Raji (cell line): ENCODE measurements around the gene PANK1.

Experiments used
- POLR2A ChIP-seq: IDR thresholded peaks from 2 replicates; pipeline ENCODE4 v1.6.1; 2011; ENCODE audit warnings: low read depth, low read length, control low read depth; ENCODE audit not compliant: insufficient read depth

Gene PANK1

DNA sequence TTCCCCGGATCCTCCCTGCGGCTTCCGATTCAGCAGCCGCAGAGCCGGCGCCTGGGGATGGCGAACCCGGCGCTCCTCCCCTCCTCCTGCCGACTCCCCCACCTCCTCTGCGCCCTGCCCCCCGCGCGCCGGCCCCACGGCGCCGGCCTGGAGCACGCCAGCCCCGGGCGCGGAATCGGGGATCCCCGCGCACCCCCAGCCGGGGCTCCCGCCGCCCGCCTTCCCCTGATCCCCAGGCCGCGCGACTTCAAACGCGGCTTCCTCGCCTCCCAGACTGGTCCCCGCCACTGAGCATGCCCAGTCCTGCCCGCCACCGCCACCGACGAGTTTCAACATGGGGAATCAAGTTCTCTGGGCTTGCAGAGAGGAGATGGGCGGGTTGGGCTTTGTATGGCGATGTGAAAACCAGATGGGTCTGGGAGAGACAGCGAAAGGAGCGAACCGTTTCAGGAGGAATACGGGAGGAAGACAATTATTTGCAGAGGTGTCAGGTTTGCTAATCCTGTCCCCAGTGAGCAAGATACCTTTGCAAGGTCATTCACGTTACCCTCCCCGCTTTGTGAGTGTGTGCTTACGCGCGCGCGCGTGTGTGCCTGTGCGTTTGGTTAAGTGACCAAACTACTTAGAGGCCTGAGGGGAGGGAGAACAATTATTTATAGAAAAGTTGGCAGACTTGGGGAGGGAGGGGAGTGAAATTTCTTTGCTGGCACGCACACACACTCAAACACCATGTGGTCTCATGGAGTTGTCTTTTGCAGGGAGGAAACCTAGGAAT is at the start of gene PANK1:
PANK1 (minus strand) TSS at position 276 of the 775 bp plus-strand sequence. CDS start 351 bp downstream, outside the sequence.
- peak; percentile 65 for TF ChIP-seq POLR2A

DNA sequence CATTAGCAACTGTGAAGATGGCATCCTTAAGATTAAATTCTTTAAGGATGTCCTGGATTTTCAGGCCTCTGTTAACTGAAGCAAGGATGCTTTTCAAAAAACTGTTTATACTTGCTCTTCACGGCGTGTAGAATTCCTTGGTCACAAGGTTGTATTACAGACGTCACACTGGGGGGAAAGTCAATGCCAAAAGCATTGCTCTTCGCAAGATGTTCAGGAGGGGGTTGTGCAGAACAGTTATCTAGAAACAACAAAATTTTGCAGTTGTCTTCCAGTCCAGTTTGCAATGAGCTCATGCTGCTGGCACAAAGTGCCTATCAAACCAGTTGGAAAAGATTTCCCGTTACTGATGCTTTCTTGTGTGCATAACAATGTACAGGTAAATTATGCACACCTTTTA is 48.1 kb upstream of the PANK1 start:
- no peak for TF ChIP-seq POLR2A

DNA sequence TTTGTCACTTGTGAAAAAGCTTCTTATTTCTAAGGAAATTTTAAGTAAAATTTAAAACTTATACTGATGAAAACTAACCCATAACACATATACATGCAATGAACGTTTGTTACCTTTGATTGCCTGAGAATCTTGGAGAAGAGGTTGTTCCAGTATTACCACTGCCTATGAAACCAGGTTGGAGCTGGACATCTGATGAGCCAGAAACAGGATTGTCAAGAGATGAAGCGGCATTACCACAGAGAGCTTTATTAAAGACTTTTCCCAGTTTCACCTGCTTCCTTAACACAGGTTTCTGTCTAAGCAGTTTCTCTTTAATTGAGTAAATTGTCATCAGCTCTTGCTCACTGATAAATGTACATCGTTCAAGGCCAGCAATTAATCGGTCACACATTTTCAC is 47.4 kb upstream of the PANK1 start:
- TF ChIP-seq POLR2A: no peak

DNA sequence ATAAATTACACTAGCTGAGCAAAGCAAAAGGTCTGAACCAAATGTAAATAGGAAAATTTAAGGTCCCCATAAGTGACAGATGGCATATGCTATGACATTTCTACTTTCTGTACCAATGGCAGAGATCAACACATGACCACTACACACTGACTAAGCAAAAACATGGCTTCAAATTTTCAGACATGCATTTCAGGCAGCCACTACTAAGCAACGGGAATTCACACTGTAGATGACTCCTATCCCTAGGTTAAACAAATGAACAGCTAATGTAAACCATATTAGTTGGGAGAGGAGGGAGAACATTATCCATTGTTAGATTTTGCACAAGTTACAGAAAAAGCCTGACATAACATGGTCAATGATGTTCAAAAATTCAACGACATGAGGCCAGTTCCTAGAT is 45.0 kb upstream of the PANK1 start:
- TF ChIP-seq POLR2A: no peak

DNA sequence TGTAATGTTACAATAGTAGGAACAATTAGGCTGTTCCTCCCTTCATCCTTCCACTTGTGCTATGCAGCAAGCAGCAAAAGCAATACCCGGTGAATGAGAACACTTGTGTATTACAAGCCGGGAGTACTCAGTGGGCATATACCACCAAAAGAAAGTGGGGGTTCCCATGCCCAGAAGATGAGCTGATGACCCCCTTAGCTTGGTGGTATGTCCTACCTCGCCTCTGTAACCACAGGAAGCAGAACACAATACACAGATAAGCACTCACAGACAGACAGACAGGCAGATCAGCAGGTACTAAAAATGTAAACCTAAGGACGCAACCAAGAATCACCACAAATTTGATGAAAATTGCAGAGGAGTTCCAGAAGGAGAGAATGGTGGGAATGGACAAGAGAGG is 40.9 kb upstream of the PANK1 start:
- no peak for TF ChIP-seq POLR2A

DNA sequence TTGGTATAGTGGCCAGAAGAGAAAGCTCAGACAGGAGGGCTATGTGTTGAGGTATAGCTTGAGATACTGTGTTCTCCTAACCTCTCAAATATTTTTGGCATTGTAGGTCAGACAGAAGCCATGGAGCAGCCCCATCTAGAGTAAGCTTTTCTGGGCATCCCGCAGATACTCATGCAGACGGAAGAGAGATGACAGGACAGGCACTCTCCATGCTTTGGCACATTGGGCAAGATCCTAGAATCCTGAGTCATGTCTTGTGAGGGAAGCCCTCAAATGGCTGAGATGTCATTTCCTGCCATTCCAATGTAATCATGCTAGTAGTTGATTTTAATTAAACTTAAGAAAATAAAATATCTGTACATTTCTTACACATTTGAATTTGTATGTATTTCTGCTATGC is 39.6 kb upstream of the PANK1 start:
- no peak for TF ChIP-seq POLR2A

DNA sequence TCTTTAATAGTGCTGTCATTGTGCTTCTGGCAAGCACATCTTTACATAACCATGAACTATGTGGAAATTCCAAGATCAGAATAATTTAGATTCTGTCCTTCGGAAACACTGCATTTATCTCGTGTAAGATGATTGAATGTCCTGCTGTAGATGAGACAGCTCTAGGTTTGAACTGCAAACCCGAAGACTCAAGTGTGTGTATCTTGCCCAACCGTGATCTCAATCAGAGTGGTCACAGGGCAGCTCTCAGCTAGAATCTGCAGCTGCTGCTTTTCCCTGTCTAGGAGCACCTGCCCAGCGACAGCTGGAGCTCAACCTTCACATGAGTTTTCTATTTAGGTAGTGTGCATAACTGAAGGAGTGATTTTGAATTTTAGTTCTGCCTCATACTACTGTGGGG is 38.8 kb upstream of the PANK1 start:
- no peak for TF ChIP-seq POLR2A

DNA sequence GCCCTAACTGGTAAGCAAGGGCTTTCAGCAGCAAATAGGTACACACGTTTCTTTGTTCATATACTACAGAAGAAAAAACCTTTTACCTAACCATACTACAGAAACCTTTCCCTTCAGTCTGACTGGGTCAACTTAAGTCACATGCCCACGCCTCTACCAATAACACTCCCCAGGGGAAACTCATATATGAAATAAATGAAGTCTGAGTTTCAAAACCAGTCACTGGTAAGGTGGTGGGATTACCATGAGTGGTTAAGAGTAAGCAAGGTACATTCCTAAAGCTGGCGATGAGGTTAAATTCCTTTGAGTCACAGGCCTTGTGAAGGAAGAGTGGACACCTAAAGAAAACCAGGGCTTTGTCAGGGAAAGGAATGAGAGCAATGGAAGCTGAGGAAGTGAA is 34.9 kb upstream of the PANK1 start:
- no peak for TF ChIP-seq POLR2A

DNA sequence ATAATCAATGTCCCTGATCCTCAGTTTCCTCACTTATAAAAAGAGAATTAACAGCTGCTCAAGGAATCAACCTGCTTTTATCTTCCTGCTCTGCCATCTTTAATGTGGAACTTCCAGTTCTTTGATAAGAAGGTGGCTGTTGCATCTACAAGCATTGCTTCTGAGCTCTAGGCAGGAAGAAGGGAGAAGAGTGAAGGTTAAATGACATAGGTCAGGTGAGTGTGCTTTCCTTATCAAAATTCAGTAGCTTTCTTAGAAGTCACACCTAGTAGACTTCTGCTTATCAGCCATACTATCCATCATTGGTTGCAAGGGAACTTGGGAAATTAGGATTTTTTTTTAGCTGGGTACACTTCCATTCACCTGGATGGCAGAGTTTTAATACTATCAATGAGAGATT is 32.3 kb upstream of the PANK1 start:
- TF ChIP-seq POLR2A: no peak

DNA sequence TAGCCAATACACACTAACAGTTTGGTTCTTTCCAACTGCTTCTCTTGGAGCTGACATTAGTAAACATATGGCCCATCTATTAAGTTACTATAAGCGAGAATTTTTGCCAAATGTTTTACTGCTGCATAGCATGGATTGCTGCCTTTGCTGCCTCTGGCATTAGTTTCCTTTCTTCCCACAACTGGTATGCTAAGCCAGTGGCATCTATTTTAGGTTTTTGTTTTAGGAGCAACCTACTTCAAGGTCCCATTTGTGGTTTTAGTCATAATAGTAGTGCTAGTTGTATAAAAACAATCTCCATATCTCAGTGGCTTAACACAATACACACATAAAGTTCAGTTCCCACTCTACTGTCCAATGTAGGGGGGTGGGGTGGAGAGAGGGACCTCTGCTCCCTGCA is 25.9 kb upstream of the PANK1 start:
- no peak for TF ChIP-seq POLR2A

DNA sequence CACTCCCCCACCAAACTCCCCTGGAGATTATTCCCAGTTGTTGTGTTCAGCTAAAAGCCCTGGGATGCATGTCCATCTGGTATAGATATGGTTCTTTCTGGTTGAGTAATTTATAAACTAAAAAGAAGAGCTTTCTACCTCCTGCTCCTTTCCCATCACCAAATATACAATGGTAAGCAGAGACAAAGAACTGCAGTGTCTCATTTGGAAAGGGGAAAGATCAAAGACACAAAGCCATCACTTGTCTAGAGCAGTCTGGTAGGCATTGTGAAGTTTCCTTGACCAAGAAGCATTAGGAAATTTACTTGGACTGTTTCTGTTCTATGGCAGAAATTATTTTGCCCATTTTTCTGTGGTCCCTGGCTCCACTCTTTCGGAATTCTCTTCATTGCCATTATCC is 24.9 kb upstream of the PANK1 start:
- TF ChIP-seq POLR2A: no peak

DNA sequence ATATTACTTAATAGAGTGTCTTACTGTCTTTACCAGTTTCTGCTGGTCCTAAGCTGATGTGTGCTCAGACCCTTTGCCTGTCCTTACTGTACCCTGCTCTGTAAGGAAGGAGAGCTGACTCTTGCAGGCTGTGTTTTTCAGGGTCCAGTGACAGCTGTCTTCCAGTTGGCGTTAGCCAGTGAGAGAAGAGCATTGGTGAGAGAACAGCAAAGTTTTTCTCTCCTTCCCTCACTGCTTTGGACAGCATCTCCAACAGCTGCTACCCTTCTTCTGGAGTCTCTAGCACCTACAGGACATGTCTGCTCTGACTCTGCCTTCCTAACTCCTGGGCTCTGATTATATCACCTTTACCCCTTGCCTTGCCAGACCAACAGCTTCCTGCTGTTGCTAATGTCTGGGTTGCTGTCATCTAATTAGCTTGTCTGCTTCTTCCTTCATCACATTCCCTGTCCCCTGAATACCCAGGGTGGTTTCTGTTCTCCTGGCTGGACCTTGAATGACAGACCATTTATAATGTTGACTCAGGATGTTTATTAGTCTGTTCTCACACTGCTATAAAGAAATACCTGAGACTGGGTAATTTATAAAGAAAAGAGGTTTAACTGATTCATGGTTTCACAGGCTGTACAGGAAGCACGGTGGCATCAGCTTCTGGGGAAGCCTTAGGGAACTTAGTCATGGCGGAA is 23.5 kb upstream of the PANK1 start:
- TF ChIP-seq POLR2A: no peak

DNA sequence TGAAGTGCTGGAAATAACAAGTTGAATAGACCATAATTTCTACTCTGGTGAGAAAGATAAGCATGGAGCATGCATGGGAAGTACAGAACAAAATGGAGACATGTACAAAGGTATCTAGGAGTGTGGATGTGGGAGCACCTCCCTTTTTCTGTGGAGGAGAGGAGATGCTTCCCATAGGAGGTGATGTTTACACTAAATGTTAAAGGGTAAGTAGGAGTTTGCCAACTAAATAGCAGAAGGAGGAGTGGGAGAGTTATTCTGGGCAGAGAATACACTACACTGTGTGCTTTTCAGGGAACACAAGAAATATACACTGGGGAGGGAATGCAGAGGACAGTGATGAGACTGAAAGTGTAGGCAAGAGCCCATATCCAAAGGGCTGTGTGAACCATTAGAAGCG is 21.1 kb upstream of the PANK1 start:
- TF ChIP-seq POLR2A: no peak

DNA sequence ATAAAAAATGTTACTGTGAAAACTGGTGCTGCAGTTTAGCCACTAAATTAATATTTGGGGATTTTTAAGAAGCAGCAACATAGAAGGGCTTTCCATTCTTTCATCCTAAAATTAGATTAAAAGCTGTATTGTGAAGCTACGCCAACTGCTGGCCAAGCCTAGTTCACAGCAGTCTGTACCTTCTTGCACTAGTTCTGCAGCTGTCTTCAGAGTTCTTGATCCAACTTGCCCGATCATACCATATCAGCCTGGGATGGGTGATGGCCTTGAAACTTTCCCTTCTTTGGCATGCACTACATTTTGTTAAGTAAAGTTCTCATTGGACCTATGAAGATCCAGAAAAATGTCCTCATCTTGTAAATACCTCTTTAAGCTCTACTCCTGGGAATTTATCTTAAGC is 20.3 kb upstream of the PANK1 start:
- TF ChIP-seq POLR2A: no peak

DNA sequence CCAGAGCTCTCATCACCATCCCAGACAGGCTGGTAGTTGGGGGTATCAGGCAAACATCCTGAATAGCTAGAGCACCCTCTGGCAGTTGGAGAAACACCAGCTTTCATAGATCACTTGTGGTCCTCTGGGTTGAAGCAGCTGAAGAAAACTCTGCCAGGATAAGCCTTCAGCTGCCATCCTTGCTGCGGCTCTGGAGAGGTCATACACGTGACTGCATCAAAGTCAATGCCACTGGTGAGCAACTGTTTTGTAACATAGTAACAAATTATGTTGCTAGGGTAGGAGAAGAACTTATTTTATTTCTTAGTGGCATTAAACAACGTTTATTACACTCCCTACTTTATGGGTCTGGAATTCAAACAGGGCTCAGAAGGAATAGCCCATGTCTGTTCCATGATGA is 19.2 kb upstream of the PANK1 start:
- no peak for TF ChIP-seq POLR2A

DNA sequence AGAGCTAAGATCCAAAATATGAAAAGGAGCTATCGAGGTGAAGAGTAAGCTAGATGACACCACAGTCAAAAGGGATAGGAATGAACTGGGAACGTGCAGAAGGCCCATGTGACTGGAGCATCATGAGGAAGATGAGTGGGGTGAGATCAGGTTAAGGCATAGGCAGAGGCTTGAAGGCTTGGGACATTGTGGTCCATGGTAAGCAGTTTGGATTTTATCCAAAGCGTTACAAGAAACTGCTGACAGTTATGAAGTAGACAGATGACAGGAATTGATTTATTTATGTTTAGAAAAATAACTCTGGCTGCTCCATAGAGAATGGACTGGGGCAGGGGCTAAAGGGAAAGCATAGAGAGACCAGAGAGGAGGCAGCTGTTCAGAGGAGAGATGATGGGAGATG is 18.1 kb upstream of the PANK1 start:
- no peak for TF ChIP-seq POLR2A

DNA sequence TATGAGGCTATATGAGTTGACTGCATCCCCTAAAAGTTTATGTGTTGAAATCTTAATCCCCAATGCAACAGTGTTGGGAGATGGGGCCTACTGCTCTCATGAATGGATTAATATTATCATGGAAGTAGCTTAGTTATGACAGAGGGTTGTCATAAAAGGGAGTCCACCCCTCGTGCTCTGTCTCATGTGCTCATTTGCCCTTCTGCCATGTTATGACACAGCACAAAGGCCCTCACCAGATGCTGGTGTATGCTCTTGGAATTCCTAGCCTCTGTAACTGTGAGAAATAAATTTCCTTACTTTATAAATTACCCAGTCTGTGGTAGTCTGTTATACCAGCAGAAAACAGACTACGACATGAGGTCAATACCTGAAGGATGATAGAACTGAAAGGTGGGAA is 17.6 kb upstream of the PANK1 start:
- no peak for TF ChIP-seq POLR2A
